Spleen (tissue), 7 donors: ENCODE results near the gene C5orf63.

Source experiments
- POLR2AphosphoS5 ChIP-seq, 3 donors: sonication (generic); formaldehyde crosslinking; IDR thresholded peaks; one replicate each; pipeline ENCODE4 v1.5.1; 2017; ENCODE audit warnings: antibody characterized with exemption in 3 of 3
- TF ChIP-seq, protein P1 (sequence below), 11 experiments: fragments of 200-600 bp in 7 of 11; fragments of 450-650 bp in 4 of 11; sonication (generic) in 4 of 11; IDR thresholded peaks in 8 of 11; conservative IDR thresholded peaks in 3 of 11; 1 replicate in 7 of 11; 2 replicates in 4 of 11; pipeline versions ENCODE4 v1.4.0 to v1.8.0; 2016 to 2021; ENCODE audit warnings: antibody characterized with exemption in 11 of 11, inconsistent platforms in 4 of 11, mild to moderate bottlenecking in 1 of 11
- donor health status: DM: no; HTN: no; CAD: no; lungs with moderate emphysema.
- donor health status: DM: no; HTN: no; CAD: no.
- donor health status: DM: no; HTN: no; CAD: no.

- TF ChIP-seq, protein P1, sequence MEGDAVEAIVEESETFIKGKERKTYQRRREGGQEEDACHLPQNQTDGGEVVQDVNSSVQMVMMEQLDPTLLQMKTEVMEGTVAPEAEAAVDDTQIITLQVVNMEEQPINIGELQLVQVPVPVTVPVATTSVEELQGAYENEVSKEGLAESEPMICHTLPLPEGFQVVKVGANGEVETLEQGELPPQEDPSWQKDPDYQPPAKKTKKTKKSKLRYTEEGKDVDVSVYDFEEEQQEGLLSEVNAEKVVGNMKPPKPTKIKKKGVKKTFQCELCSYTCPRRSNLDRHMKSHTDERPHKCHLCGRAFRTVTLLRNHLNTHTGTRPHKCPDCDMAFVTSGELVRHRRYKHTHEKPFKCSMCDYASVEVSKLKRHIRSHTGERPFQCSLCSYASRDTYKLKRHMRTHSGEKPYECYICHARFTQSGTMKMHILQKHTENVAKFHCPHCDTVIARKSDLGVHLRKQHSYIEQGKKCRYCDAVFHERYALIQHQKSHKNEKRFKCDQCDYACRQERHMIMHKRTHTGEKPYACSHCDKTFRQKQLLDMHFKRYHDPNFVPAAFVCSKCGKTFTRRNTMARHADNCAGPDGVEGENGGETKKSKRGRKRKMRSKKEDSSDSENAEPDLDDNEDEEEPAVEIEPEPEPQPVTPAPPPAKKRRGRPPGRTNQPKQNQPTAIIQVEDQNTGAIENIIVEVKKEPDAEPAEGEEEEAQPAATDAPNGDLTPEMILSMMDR (IDR thresholded peaks at IDR 0.05 in 8 of 11, conservative IDR thresholded peaks at IDR 0.05 in 3 of 11) = no peak
- TF ChIP-seq POLR2AphosphoS5 (IDR thresholded peaks at IDR 0.05) = no peak
These were observed 68.6 kb downstream of the C5orf63 start for GRCh38 chr5:127004721-127005120.
